Muscle of arm (tissue), 14 donors: ENCODE results near the gene NIBAN1. TPM values are rescaled to one million over a fixed set of nuclear protein-coding genes. Genes with fewer than 3 reads are reported as not detected.
"Not testable (repeated sequence)": the region's sequence is repeated elsewhere in the genome, so short reads cannot be mapped to it uniquely, and the experiment has no call there.

ENCODE experiments used
- DNase-seq: peaks from one replicate; pipeline ENCODE4 v3.0.0-alpha.2; 2013
- long read RNA-seq, 11 donors: transcript quantifications; one replicate each; lab custom pipeline, GENCODE V29; 2026
- polyA plus RNA-seq, 12 donors: library from polyadenylated mRNA; unstranded; fragments of 120-200 nt; gene quantifications; one replicate each; pipeline ENCODE4 v1.2.1, GENCODE V29; 2013; ENCODE audit not compliant: insufficient read length in 12 of 12

NIBAN1 gene
- polyA plus RNA-seq, result 10 to 100 TPM in 11 of 12 donors, not detected in 1; 30.3 to 69.9 (median 56.7) TPM
- long read RNA-seq, donor 1, full-length matches to known transcripts, result 1 of 1 reads
- long read RNA-seq, donor 1, partial matches to known transcripts, result 0 of 1 reads
- long read RNA-seq, donor 1, other reads (novel, unspliced or antisense), result 0 of 1 reads
- long read RNA-seq, donor 2, full-length matches to known transcripts, result 10 of 18 reads
- long read RNA-seq, donor 2, partial matches to known transcripts, result 8 of 18 reads
- long read RNA-seq, donor 2, other reads (novel, unspliced or antisense), result 0 of 18 reads
- long read RNA-seq, donor 3, full-length matches to known transcripts, result 3 of 12 reads
- long read RNA-seq, donor 3, partial matches to known transcripts, result 9 of 12 reads
- long read RNA-seq, donor 3, other reads (novel, unspliced or antisense), result 0 of 12 reads
- long read RNA-seq, donor 4, full-length matches to known transcripts, result 7 of 7 reads
- long read RNA-seq, donor 4, partial matches to known transcripts, result 0 of 7 reads
- long read RNA-seq, donor 4, other reads (novel, unspliced or antisense), result 0 of 7 reads
- long read RNA-seq, donor 5, full-length matches to known transcripts, result 7 of 34 reads
- long read RNA-seq, donor 5, partial matches to known transcripts, result 27 of 34 reads
- long read RNA-seq, donor 5, other reads (novel, unspliced or antisense), result 0 of 34 reads
- long read RNA-seq, donor 6, full-length matches to known transcripts, result 2 of 2 reads
- long read RNA-seq, donor 6, partial matches to known transcripts, result 0 of 2 reads
- long read RNA-seq, donor 6, other reads (novel, unspliced or antisense), result 0 of 2 reads
- long read RNA-seq, donor 7, full-length matches to known transcripts, result 6 of 6 reads
- long read RNA-seq, donor 7, partial matches to known transcripts, result 0 of 6 reads
- long read RNA-seq, donor 7, other reads (novel, unspliced or antisense), result 0 of 6 reads
- long read RNA-seq, donor 8, full-length matches to known transcripts, result 4 of 4 reads
- long read RNA-seq, donor 8, partial matches to known transcripts, result 0 of 4 reads
- long read RNA-seq, donor 8, other reads (novel, unspliced or antisense), result 0 of 4 reads
- long read RNA-seq, donor 9, full-length matches to known transcripts, result 1 of 6 reads
- long read RNA-seq, donor 9, partial matches to known transcripts, result 5 of 6 reads
- long read RNA-seq, donor 9, other reads (novel, unspliced or antisense), result 0 of 6 reads
- long read RNA-seq, donor 10, full-length matches to known transcripts, result 2 of 2 reads
- long read RNA-seq, donor 10, partial matches to known transcripts, result 0 of 2 reads
- long read RNA-seq, donor 10, other reads (novel, unspliced or antisense), result 0 of 2 reads
- long read RNA-seq, donor 11, full-length matches to known transcripts, result 5 of 5 reads
- long read RNA-seq, donor 11, partial matches to known transcripts, result 0 of 5 reads
- long read RNA-seq, donor 11, other reads (novel, unspliced or antisense), result 0 of 5 reads

DNA sequence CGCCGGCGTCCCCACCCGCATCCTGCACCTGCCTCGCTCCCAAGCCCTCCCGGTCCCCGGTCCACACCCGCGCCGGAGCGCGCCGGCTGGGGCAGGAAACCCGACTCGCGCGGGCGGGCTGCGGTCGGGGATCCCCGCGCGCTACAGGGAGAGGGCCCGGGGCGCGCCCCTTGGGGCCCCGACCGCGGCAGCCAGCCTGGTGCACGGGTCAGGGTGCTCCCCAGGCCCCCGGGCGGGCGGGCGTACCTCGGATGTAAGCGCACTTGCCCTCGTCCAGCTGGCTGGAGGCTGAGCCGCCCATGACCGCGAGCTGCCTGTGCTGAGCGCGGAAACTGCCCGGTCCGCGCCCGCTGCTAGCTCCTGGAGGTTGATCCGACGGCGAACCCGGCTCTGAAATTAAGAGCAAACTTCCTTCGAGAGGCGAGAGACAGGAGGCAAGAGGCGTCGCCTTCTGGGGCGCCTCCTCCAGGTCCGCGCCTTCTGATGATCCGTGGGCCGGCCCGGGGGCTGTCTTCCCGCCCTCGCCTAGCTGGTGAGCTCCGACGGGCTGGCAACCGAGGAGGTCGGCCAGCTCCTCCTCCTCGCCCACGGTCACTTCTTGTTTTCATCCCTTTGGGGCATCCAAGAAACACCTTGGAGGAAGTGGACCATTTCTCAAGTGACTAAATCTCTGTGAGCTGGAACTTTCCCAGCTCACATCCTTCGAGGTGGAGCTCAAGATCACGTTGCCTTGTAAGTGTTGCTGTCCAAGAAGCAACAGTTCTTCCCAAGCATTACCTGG, at the start of gene NIBAN1:
TSS of gene NIBAN1 (minus strand) at position 453 of the 781 bp plus-strand sequence. CDS start at position 301, 152 bp downstream.
- peak; percentile 81 for DNase-seq

- no peak for DNase-seq
Observed at GRCh38 chr1:185017966-185018365, 43.7 kb upstream of the NIBAN1 start.

DNA sequence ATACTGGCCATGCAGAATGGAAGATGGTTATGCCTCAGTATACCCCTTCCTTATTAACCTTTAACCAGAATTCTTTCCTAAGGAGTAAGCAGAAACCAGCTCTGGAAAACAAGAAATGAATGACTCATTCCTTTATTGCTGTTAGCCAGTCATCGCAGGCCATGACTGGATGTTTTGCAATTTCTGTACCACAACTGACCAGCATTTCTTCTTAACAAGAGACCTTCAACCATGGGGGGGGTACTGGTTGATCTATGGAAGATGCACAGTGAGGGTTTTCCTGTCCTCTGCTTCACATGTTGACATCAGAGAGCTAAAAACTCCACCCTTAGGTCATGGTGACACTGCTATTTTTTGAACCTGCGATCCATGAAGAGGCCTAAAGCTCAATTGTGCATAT, 43.0 kb upstream of the NIBAN1 start:
- no peak for DNase-seq

DNA sequence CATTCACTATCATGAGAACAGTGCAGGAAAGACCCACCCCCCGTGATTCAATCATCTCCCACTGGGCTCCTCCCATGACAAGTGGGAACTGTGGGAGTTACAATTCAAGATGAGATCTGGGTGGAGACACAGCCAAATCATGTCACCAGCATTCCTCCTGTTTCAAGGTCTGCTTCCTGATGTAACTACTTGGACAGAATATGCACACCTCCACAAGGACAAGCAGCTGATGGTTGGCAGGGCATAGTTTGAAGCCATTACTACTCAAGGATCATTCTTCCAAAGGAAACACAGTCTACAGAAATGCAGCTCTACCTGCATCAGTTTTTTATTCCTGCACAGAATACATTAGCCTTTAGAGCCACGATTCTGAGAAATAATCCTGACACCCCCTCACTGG, 42.6 kb upstream of the NIBAN1 start:
- no peak for DNase-seq

GRCh38 chr1:185015631-185016030, 41.3 kb upstream of the NIBAN1 start:
- no peak for DNase-seq

DNA sequence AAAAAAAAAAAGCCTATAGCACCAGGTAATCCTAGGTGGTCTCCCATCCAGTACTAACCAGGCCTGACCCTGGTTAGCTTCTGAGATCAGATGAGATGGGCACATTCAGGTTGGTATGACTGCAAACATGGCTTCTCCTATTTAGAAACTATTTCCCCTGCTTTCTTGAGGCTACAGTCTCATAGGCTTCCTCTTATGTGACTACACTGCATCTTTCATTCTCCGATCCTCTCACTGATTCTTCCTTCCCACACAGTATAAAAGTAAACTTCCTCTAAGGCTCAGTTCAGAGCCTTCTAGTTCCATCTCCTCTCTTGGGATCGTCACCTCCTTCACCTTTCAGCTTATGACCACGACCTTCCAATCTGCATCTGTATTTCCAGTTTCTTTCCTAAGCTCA, 40.6 kb upstream of the NIBAN1 start:
- DNase-seq, result no peak

DNA sequence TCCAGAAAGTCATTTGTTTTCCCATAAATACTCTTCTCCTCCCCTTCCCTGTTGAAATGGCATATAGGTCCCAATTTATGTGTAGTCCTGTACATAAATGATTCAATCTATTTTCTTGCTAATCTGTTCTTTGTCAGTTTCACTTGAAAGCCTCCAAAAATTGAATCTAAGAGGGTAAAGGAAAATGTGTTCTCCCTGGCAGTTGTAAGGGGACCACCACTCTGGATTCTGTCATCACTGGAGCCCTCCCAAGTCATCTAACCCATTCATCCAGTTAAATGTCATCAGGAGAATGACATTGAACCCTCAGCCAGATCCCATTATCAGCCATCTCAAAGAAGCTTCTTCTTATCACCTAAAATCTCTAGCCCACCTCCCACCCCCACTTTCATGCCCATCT, 36.1 kb upstream of the NIBAN1 start:
- no peak for DNase-seq

DNA sequence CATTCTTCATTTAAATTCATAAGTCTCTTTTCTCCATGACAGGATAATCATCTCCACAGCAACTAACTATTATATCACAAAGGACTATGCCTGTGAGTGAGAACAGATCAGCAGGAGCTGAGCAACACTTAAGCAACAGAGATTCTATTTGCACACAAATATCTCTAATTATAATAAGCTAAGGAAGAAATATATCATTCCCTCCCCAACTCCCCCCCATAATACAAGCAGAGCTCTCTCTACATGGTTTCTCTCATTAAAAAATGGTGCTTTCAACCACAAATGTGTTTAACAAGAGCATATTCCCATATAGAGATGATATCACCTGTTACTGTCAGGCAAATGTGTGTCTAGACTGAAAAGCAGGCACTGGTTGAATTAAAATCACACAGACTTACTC, 34.5 kb upstream of the NIBAN1 start:
- DNase-seq, result no peak

DNA sequence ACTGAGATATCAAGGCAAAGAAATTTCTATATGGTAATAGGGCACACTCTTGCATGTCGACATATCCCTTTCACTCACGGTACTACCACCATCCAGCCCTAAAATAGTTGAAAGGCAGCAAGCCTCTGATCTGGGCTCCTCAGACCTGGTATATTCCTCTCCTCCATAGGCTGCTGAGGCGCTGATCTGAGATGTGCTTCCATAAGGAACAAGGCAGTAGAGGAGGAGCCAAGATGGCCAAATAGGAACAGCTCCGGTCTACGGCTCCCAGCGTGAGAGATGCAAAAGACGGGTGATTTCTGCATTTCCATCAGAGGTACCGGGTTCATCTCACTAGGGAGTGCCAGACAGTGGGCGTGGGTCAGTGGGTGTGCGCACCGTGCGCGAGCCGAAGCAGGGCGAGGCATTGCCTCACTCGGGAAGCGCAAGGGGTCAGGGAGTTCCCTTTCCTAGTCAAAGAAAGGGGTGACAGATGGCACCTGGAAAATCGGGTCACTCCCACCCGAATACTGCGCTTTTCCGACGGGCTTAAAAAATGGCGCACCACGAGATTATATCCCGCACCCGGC, 27.1 kb upstream of the NIBAN1 start:
- DNase-seq, result not testable (repeated sequence)

DNA sequence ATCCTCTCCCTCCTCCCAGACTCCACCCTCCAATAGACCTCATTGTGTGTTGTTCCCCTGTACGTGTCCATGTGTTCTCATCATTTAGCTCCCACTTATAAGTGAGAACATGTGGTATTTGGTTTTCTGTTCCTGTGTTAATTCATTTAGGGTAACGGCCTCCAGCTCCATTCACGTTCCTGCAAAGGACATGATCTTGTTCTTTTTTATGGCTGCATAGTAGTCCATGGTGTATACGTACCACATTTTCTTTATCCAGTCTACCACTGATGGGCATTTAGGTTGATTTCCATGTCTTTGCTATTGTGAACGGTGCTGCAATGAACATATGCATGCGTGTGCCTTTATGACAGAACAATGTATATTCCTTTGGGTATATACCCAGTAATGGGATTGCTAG, 25.7 kb upstream of the NIBAN1 start:
- DNase-seq, result not testable (repeated sequence)

GRCh38 chr1:184994301-184994700, 20.0 kb upstream of the NIBAN1 start:
- no peak for DNase-seq

DNA sequence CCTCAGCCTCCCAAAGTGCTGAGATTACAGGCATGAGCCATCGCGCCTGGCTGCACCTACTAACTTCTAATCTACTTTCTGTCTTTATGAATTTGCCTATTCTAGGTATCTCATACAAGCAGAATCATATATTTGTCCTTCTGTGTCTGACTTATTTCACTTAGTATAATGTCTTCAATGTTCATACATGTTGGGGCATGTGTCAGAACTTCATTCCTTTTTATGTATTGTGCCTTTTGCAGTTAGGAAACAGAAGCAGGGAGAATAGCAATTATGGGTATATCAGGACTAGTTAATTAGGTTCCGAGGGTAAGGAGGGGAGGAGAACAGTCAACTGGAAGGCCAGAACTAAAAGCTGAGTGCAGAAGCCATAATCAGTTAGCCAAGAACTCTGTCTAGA, 18.0 kb upstream of the NIBAN1 start:
- no peak for DNase-seq

DNA sequence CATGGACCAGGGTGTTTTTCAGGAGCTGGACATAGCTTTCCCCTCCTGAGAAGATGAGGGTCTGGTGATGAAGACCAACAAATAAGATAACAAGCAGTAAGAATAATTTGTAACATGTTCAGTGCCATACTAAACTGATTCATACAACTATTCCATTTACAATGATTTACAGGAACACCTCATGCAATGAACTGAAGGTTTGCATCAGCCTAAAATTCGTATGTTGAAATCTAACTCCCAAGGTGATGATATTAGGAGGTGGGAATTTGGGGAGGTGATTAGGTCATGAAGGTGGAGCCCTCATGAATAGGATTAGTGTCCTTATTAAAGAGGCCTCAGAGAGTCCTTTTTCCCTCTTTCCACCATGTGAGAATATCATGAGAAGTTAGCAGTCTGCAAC, 15.9 kb upstream of the NIBAN1 start:
- DNase-seq, result no peak

GRCh38 chr1:184988506-184988905, 14.2 kb upstream of the NIBAN1 start:
- DNase-seq, result no peak

DNA sequence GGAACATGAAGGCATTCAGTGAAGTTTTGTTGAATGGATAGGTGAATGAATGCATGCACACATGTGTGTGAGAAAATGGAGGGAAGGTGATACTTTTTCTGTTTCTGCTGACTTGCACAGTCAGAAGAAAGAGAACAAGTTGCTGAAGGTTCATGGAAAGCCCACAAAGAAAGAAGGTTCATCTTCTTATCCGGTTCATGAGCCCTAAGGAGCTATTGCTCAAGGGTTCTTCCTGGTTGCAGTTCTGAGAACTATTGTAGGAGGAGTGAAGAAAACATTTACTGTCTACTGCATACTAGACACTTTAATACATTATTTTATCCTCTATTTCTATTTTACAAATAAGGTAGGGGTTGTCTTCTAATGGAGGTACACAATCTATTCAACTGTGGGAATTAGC, 13.4 kb upstream of the NIBAN1 start:
- DNase-seq, result no peak

- DNase-seq, result peak; percentile 32
Observed at GRCh38 chr1:184986250-184986649, 11.9 kb upstream of the NIBAN1 start.

- peak; percentile 77 for DNase-seq
Observed at GRCh38 chr1:184982002-184982954, 8.0 kb upstream of the NIBAN1 start.

DNA sequence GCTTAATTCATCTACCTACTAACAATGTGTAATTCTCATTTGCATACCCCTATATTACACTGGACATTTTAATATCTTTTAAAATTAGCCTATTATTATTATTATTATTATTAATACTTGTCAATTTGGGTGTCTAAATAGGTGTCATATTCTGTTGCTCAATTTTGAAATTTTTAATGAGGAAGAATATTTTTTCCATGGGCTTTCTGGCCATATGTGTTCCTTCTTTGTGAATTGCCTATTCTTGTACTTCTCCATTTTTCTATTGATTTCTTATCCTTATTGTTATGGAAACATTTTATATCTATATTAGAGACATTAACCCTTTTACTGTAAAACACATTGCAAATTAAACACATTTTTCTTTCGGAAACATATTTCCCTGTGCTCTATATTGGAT, 6.4 kb upstream of the NIBAN1 start:
- no peak for DNase-seq

GRCh38 chr1:184975208-184975870, 1.0 kb upstream of the NIBAN1 start:
- DNase-seq, result no peak
